Fibroblast of lung (primary cell): ENCODE results near the gene MAS1L. TPM values are rescaled to one million over a fixed set of nuclear protein-coding genes. Genes with fewer than 3 reads are reported as not detected.

ENCODE experiments used
- DNase-seq, 2 donors: peaks; one replicate each; pipeline versions ENCODE4 v3.0.0 to v3.0.0-alpha.2; 2010; ENCODE audit warnings: low read depth in 2 of 2
- H2AFZ ChIP-seq: 2 replicates; pipeline ENCODE4 v1.5.1; 2012; ENCODE audit warnings: low read length, control low read depth, inconsistent platforms
- H3K27ac ChIP-seq: 2 replicates; pipeline ENCODE4 v1.5.1; 2011; ENCODE audit warnings: low read length, control low read depth; ENCODE audit not compliant: insufficient read depth
- H3K27me3 ChIP-seq: 2 replicates; pipeline ENCODE4 v1.5.1; 2011; ENCODE audit warnings: mild to moderate bottlenecking, low read length; ENCODE audit not compliant: control insufficient read depth, insufficient read depth
- H3K36me3 ChIP-seq: 2 replicates; pipeline ENCODE4 v1.5.1; 2011; ENCODE audit warnings: low read length; ENCODE audit not compliant: control insufficient read depth, insufficient read depth
- H3K4me1 ChIP-seq: 2 replicates; pipeline ENCODE4 v1.5.1; 2011; ENCODE audit warnings: low read length; ENCODE audit not compliant: control insufficient read depth, insufficient read depth; ENCODE audit errors: extremely low read depth
- H3K4me2 ChIP-seq: 2 replicates; pipeline ENCODE4 v1.5.1; 2011; ENCODE audit warnings: low read length, control low read depth; ENCODE audit not compliant: insufficient read depth; ENCODE audit errors: extremely low read depth
- H3K4me3 ChIP-seq, 4 experiments: fragments of 200-600 bp in 1 of 4; sonication (generic) in 1 of 4; replicated peaks in 1 of 4; 2 replicates each; pipeline ENCODE4 v1.5.1; 2011 to 2016; ENCODE audit warnings: low read length in 4 of 4, low read depth in 3 of 4, mild to moderate bottlenecking in 3 of 4, control low read depth in 2 of 4, inconsistent platforms in 1 of 4, mixed read lengths in 1 of 4; ENCODE audit not compliant: insufficient read depth in 1 of 4; ENCODE audit errors: control extremely low read depth in 1 of 4
- H3K79me2 ChIP-seq: 2 replicates; pipeline ENCODE4 v1.5.1; 2012; ENCODE audit warnings: mild to moderate bottlenecking, low read length, inconsistent platforms; ENCODE audit not compliant: control insufficient read depth, insufficient read depth
- H3K9ac ChIP-seq: 2 replicates; pipeline ENCODE4 v1.5.1; 2011; ENCODE audit warnings: mild to moderate bottlenecking, low read length, control low read depth; ENCODE audit not compliant: insufficient read depth
- H3K9me3 ChIP-seq: 2 replicates; pipeline ENCODE4 v1.5.1; 2012; ENCODE audit warnings: low read depth, low read length; ENCODE audit not compliant: control insufficient read depth, insufficient read depth
- H4K20me1 ChIP-seq: 2 replicates; pipeline ENCODE4 v1.5.1; 2011; ENCODE audit warnings: low read length; ENCODE audit not compliant: control insufficient read depth, insufficient read depth; ENCODE audit errors: extremely low read depth
- CTCF ChIP-seq, 2 donors: IDR thresholded peaks in 1 of 2; conservative IDR thresholded peaks in 1 of 2; 1 replicate in 1 of 2; 2 replicates in 1 of 2; pipeline ENCODE4 v1.5.1; 2011 to 2012; ENCODE audit warnings: low read length in 2 of 2, control low read depth in 1 of 2, inconsistent platforms in 1 of 2, low read depth in 1 of 2, mild to moderate bottlenecking in 1 of 2
- EZH2 ChIP-seq: IDR thresholded peaks from 2 replicates; pipeline ENCODE4 v1.5.1; 2012; ENCODE audit warnings: low read length, control low read depth, mild to moderate bottlenecking; ENCODE audit errors: missing control alignments
- polyA plus RNA-seq, 2 donors: library from polyadenylated mRNA; depleted of rRNA in 1 of 2; stranded (reverse) in 1 of 2; unstranded in 1 of 2; fragments of >200 nt; gene quantifications; 2 replicates each; pipeline ENCODE4 v1.2.1, GENCODE V29; 2011 to 2012; ENCODE audit warnings: missing spikeins in 1 of 2
- total RNA-seq: library from RNA; depleted of rRNA; stranded (reverse); fragments of >200 nt; gene quantifications from 2 replicates; pipeline ENCODE4 v1.2.1, GENCODE V29; 2014

MAS1L gene
- total and polyA plus RNA-seq, 2 donors (not counting 1 experiment from before 2014, with no cell fraction given) = not detected

- no peaks in the 10 kb centered on the region for H3K36me3 ChIP-seq
- no peaks in the 10 kb centered on the region for H3K4me1 ChIP-seq
- no peak for TF ChIP-seq CTCF (conservative IDR thresholded peaks at IDR 0.05 in 1 of 2, IDR thresholded peaks at IDR 0.05 in 1 of 2; ENCODE audit: low read depth in 1 of 2, low read length in 2 of 2)
- TF ChIP-seq EZH2 = no peak
- no peak overlapping the region for H3K27ac ChIP-seq
- H3K9ac ChIP-seq = no peak overlapping the region
- H3K9me3 ChIP-seq = no peaks in the 10 kb centered on the region
- DNase-seq = no peak
- H3K4me3 ChIP-seq = no peak overlapping the region
- no peaks in the 10 kb centered on the region for H3K27me3 ChIP-seq
- no peaks in the 10 kb centered on the region for H3K79me2 ChIP-seq
- no peak overlapping the region for H3K4me2 ChIP-seq
- no peaks in the 10 kb centered on the region for H4K20me1 ChIP-seq
- no peak overlapping the region for H2AFZ ChIP-seq
These were observed 37.5 kb upstream of the MAS1L start for GRCh38 chr6:29525311-29525639.

GRCh38 chr6:29524444-29525310 lies 36.9 kb upstream of the MAS1L start:
- no peak overlapping the region for H3K9ac ChIP-seq
- no peaks in the 10 kb centered on the region for H3K36me3 ChIP-seq
- no peak overlapping the region for H3K4me3 ChIP-seq
- no peak for DNase-seq
- H2AFZ ChIP-seq = no peak overlapping the region
- no peak overlapping the region for H3K27ac ChIP-seq
- H3K4me1 ChIP-seq = no peaks in the 10 kb centered on the region
- TF ChIP-seq EZH2 (no peak), CTCF (conservative IDR thresholded peaks at IDR 0.05 in 1 of 2, IDR thresholded peaks at IDR 0.05 in 1 of 2; ENCODE audit: low read depth in 1 of 2, low read length in 2 of 2) (no peak)
- H3K79me2 ChIP-seq = no peaks in the 10 kb centered on the region
- no peak overlapping the region for H3K4me2 ChIP-seq
- H3K9me3 ChIP-seq = no peaks in the 10 kb centered on the region
- H4K20me1 ChIP-seq = no peaks in the 10 kb centered on the region
- H3K27me3 ChIP-seq = no peaks in the 10 kb centered on the region

GRCh38 chr6:29524044-29524443 lies 36.3 kb upstream of the MAS1L start:
- TF ChIP-seq EZH2 (no peak), CTCF (conservative IDR thresholded peaks at IDR 0.05 in 1 of 2, IDR thresholded peaks at IDR 0.05 in 1 of 2; ENCODE audit: low read depth in 1 of 2, low read length in 2 of 2) (no peak)
- Histone ChIP-seq H2AFZ (no peak overlapping the region), H3K4me3 (no peak overlapping the region), H3K79me2 (no peaks in the 10 kb centered on the region), H3K4me1 (no peaks in the 10 kb centered on the region), H3K27ac (no peak overlapping the region), H3K9ac (no peak overlapping the region), H3K9me3 (no peaks in the 10 kb centered on the region), H3K36me3 (no peaks in the 10 kb centered on the region), H4K20me1 (no peaks in the 10 kb centered on the region), H3K4me2 (no peak overlapping the region), H3K27me3 (no peaks in the 10 kb centered on the region)
- DNase-seq = no peak
